GM12801 (cell line): ENCODE measurements around the gene MPC2.

Experiments
- CTCF ChIP-seq: IDR thresholded peaks from one replicate; pipeline ENCODE4 v1.5.1; 2011; ENCODE audit warnings: control low read depth; ENCODE audit not compliant: insufficient read length; ENCODE audit errors: extremely low read depth

MPC2 gene

GRCh38 chr1:167912294-167912693, 24.6 kb downstream of the MPC2 start:
- no peak for TF ChIP-seq CTCF

- no peak for TF ChIP-seq CTCF
These were observed 25.5 kb downstream of the MPC2 start for GRCh38 chr1:167911413-167911812.

- TF ChIP-seq CTCF: no peak
These were observed 26.3 kb downstream of the MPC2 start for GRCh38 chr1:167910530-167910929.

DNA sequence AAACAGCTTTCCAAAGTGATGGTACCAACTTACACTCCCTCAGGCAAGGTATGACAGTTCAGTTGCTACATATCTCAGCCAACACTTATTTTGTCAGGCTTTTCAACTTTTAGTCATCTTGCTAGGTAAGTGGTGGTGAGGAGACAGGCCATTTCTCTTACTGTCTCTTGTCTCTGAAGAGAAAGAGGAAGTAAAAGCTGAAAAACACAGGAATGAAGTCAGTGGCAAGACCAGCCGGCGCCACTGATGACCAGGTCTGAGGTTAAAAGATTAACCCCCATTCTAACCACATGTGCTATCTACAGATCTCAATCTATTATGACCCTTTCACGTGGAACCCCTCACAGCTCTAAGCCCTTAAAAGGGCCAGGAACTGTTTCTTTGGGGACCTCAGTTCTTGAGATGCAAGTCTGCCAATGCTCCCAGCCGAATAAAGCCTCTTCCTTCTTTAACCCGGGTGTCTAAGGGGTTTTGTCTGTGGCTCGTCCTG, 27.1 kb downstream of the MPC2 start:
- TF ChIP-seq CTCF: no peak

- TF ChIP-seq CTCF: no peak
These were observed 31.2 kb downstream of the MPC2 start for GRCh38 chr1:167905671-167906070.

DNA sequence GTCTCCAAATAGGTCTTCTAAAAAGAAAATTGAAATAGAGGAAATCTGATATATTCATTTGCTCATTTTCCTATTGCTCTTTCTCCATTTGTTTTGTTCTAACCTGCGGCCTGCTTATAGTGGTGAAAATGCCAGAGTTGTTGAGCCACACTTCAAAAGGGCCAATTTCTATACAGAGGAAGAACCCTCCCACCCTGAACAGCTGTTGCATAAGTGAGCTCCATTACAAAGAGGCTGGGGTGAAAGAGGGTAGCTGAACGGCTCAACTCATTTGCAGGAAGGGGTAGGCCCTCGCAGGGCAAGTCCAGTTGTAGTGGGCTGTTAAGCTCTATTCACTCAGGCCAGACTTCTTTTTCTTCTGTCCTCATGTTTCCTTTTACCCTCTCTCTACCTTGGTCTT, 31.7 kb downstream of the MPC2 start:
- no peak for TF ChIP-seq CTCF

DNA sequence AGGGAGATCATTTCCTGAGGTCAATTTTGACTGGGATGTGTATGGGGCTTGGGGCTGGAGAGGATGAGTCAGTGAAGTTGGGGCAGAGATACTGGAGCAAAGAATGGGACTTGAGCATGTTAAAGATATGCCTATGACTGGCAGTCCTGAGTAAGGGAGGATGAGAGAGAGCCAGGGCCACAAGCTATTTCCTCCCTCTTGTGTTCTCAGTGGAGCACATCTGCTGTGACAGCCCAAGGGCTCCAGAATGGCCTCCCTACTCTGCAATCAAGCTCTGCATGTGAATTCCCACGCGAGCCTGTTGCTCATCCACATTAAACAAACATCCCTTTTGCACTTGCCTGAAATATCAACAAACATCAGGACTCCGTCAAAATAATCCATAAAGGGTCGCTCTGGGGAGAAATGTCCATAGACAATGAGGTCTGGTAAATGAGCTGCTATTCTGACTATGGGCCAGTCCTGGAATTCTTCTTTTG, 32.2 kb downstream of the MPC2 start:
- TF ChIP-seq CTCF: no peak

- no peak for TF ChIP-seq CTCF
These were observed 36.0 kb downstream of the MPC2 start for GRCh38 chr1:167900907-167901306.
